Common myeloid progenitor, CD34-positive (primary cell): ENCODE measurements around the gene ZNF780A. TPM values are rescaled to one million over a fixed set of nuclear protein-coding genes. Genes with fewer than 3 reads are reported as not detected.
A peak's percentile ranks its signal among the peaks of the same experiment; 100 is the strongest.

Source experiments
- CTCF ChIA-PET: fragments of 350-600 bp; sonication (Branson Sonifier 250); formaldehyde crosslinking; loops from one replicate; lab custom pipeline; 2021; ENCODE audit warnings: antibody characterized with exemption; lab: Charles Lee
- POLR2A ChIA-PET: fragments of 350-600 bp; sonication (Branson Sonifier 250); formaldehyde crosslinking; loops from one replicate; lab custom pipeline; 2021; ENCODE audit warnings: antibody characterized with exemption; lab: Charles Lee
- DNase-seq, 3 donors: peaks; one replicate each; pipeline versions ENCODE4 v3.0.0 to v3.0.0-alpha.2; 2013
- H3K27ac ChIP-seq, 2 experiments: 1 replicate in 1 of 2; 2 replicates in 1 of 2; pipeline ENCODE4 v1.7.0; 2013; ENCODE audit warnings: inconsistent platforms in 2 of 2, low read length in 2 of 2, mild to moderate bottlenecking in 2 of 2, low read depth in 1 of 2, moderate library complexity in 1 of 2; ENCODE audit not compliant: severe bottlenecking in 2 of 2, insufficient read depth in 1 of 2, poor library complexity in 1 of 2
- H3K27me3 ChIP-seq, 5 experiments: replicated peaks in 2 of 5; 1 replicate in 3 of 5; 2 replicates in 2 of 5; pipeline versions ENCODE4 v1.6.1 to v1.7.0; 2013; ENCODE audit warnings: low read length in 4 of 5, mild to moderate bottlenecking in 2 of 5, moderate library complexity in 2 of 5, inconsistent platforms in 1 of 5; ENCODE audit not compliant: insufficient read depth in 5 of 5, control insufficient read depth in 4 of 5
- H3K36me3 ChIP-seq, 4 experiments: 1 replicate in 2 of 4; 2 replicates in 2 of 4; pipeline versions ENCODE4 v1.6.1 to v1.7.0; 2013; ENCODE audit warnings: low read length in 3 of 4, control low read depth in 1 of 4, mild to moderate bottlenecking in 1 of 4; ENCODE audit not compliant: control insufficient read depth in 4 of 4, insufficient read depth in 4 of 4
- H3K4me1 ChIP-seq, 4 experiments: 1 replicate in 3 of 4; 2 replicates in 1 of 4; pipeline versions ENCODE4 v1.6.1 to v1.7.1; 2013; ENCODE audit warnings: low read length in 3 of 4, mild to moderate bottlenecking in 3 of 4, control low read depth in 1 of 4, inconsistent platforms in 1 of 4, moderate library complexity in 1 of 4; ENCODE audit not compliant: control insufficient read depth in 4 of 4, insufficient read depth in 4 of 4; ENCODE audit errors: control extremely low read depth in 1 of 4
- H3K4me3 ChIP-seq, 7 experiments: 1 replicate in 4 of 7; 2 replicates in 3 of 7; pipeline versions ENCODE4 v1.5.1 to v1.7.0; 2013; ENCODE audit warnings: mild to moderate bottlenecking in 7 of 7, low read length in 6 of 7, moderate library complexity in 6 of 7, inconsistent platforms in 2 of 7, low read depth in 2 of 7, control low read depth in 1 of 7; ENCODE audit not compliant: insufficient read depth in 4 of 7, control insufficient read depth in 1 of 7; ENCODE audit errors: extremely low read depth in 1 of 7
- H3K9me3 ChIP-seq, 5 experiments: 1 replicate in 4 of 5; 2 replicates in 1 of 5; pipeline versions ENCODE4 v1.6.1 to v1.7.1; 2013; ENCODE audit warnings: low read length in 4 of 5, mild to moderate bottlenecking in 2 of 5, inconsistent platforms in 1 of 5, low read depth in 1 of 5, moderate library complexity in 1 of 5; ENCODE audit not compliant: control insufficient read depth in 4 of 5, insufficient read depth in 2 of 5; ENCODE audit errors: control extremely low read depth in 1 of 5
- WGBS: methylation state at CpG from one replicate; pipeline ENCODE4 v1.1.5; 2013; ENCODE audit not compliant: insufficient coverage; 5-methylcytosine and 5-hydroxymethylcytosine counted together
- polyA plus RNA-seq: library from polyadenylated mRNA; unstranded; fragments of 120-200 nt; gene quantifications from one replicate; pipeline ENCODE4 v1.2.1, GENCODE V29; 2013

The ZNF780A gene
- 4.8 TPM for polyA plus RNA-seq

GRCh38 chr19:40090241-40091204 lies at the start of gene ZNF780A:
ZNF780A (minus strand) TSS chr19:40090943; CDS start chr19:40084753, 6,190 bp downstream.
- Histone ChIP-seq H3K9me3 (no peaks in the 10 kb centered on the region), H3K4me3 (peak within 1 kb of the TSS; percentile 78 to 93 (median 89)), H3K4me1 (peaks cover 4 to 20% (median 14%) of the 10 kb centered on the region in 4 experiments), H3K27me3 (peaks cover 0 to 8% (median 0%) of the 10 kb centered on the region in 5 experiments), H3K27ac (peak within 1 kb of the TSS; percentile 86 to 96), H3K36me3 (no peaks in the 10 kb centered on the region)
- ChIA-PET CTCF (interaction anchor here (1.1 kb wide), 1 partner anchor 120 kb away, joined by 4 read pairs; the partner anchor contains the start of gene PSMC4), POLR2A (interaction anchor here (0.6 kb wide), 1 partner anchor 93 kb away, joined by 3 read pairs; no protein-coding TSS in a partner anchor)
- under 1% methylated on average over 36 of the region's 47 CpGs for WGBS
- peak; percentile 74 to 94 (median 90) for DNase-seq

GRCh38 chr19:40139533-40140287 lies 49.0 kb upstream of the ZNF780A start:
- 44% methylated on average over 6 of the region's 7 CpGs for WGBS
- Histone ChIP-seq H3K27me3 (peaks cover 0 to 3% (median 2%) of the 10 kb centered on the region in 5 experiments), H3K9me3 (peaks cover 0 to 2% (median 0%) of the 10 kb centered on the region in 5 experiments), H3K4me3 (no peak overlapping the region), H3K36me3 (no peaks in the 10 kb centered on the region), H3K27ac (no peak overlapping the region), H3K4me1 (peaks cover 9 to 19% (median 15%) of the 10 kb centered on the region in 4 experiments)
- ChIA-PET CTCF (interaction anchor here (0.6 to 4.8 kb wide), 27 partner anchors 8 to 167 kb away, joined by 3 to 30 read pairs (median 4); partner anchors contain the start of gene TTC9B), POLR2A (no interaction called here)
- DNase-seq: peak; percentile 64 to 77 (median 74)

- DNase-seq: no peak
- Histone ChIP-seq H3K4me3 (no peak overlapping the region), H3K27ac (no peak overlapping the region), H3K4me1 (no peaks in the 10 kb centered on the region), H3K36me3 (no peaks in the 10 kb centered on the region), H3K9me3 (peaks cover 0 to 2% (median 0%) of the 10 kb centered on the region in 5 experiments), H3K27me3 (peaks cover 2 to 3% (median 3%) of the 10 kb centered on the region in 5 experiments)
- CTCF ChIA-PET: no interaction called here
- WGBS: 90% methylated on average over 4 of the region's 5 CpGs
- POLR2A ChIA-PET: no interaction called here
These were observed 46.1 kb upstream of the ZNF780A start for GRCh38 chr19:40136818-40137217.

- POLR2A ChIA-PET: no interaction called here
- peaks cover 0 to 5% (median 3%) of the 10 kb centered on the region in 5 experiments for H3K9me3 ChIP-seq
- DNase-seq: no peak
- H3K4me1 ChIP-seq: no peaks in the 10 kb centered on the region
- H3K36me3 ChIP-seq: no peaks in the 10 kb centered on the region
- no peak overlapping the region for H3K27ac ChIP-seq
- CTCF ChIA-PET: interaction anchor here (0.6 to 1.5 kb wide), 2 partner anchors 31 to 322 kb away, joined by 3 to 5 read pairs; no protein-coding TSS in a partner anchor
- no peak overlapping the region for H3K4me3 ChIP-seq
- peaks cover 2 to 8% (median 3%) of the 10 kb centered on the region in 5 experiments for H3K27me3 ChIP-seq
These were observed 44.1 kb upstream of the ZNF780A start for GRCh38 chr19:40134866-40135265.

GRCh38 chr19:40133491-40133890 lies 42.7 kb upstream of the ZNF780A start:
- 86% methylated on average over 1 of the region's 1 CpG for WGBS
- H3K27ac ChIP-seq: no peak overlapping the region
- H3K4me1 ChIP-seq: no peaks in the 10 kb centered on the region
- no peak for DNase-seq
- no peak overlapping the region for H3K4me3 ChIP-seq
- H3K36me3 ChIP-seq: no peaks in the 10 kb centered on the region
- peaks cover 0 to 6% (median 4%) of the 10 kb centered on the region in 5 experiments for H3K9me3 ChIP-seq
- ChIA-PET CTCF (interaction anchor here (1.6 kb wide), 1 partner anchor 27 kb away, joined by 3 read pairs; no protein-coding TSS in a partner anchor), POLR2A (no interaction called here)
- H3K27me3 ChIP-seq: peaks cover 0 to 11% (median 8%) of the 10 kb centered on the region in 5 experiments

GRCh38 chr19:40130013-40130412 lies 39.3 kb upstream of the ZNF780A start:
- no peak for DNase-seq
- Histone ChIP-seq H3K27me3 (peaks cover 0 to 11% (median 8%) of the 10 kb centered on the region in 5 experiments), H3K27ac (no peak overlapping the region), H3K9me3 (peaks cover 0 to 6% (median 4%) of the 10 kb centered on the region in 5 experiments), H3K4me3 (no peak overlapping the region), H3K4me1 (no peaks in the 10 kb centered on the region), H3K36me3 (no peaks in the 10 kb centered on the region)
- POLR2A ChIA-PET: no interaction called here
- CTCF ChIA-PET: interaction anchor here (1.2 to 1.5 kb wide), 2 partner anchors 9 kb away, joined by 3 read pairs; no protein-coding TSS in a partner anchor
